OCI-LY7 (cell line): ENCODE data around the gene SYS1. TPM values are rescaled to one million over a fixed set of nuclear protein-coding genes. Genes with fewer than 3 reads are reported as not detected.

Experiments used
- BruUV-seq: library from RNA; stranded (reverse); fragments of 400-500 nt; replicated peaks from 2 replicates; lab custom pipeline; 2021; lab: Mats Ljungman, UMichigan
- CTCF ChIA-PET: fragments of 300-600 bp; sonication (Branson Sonifier 250); formaldehyde crosslinking; loops from one replicate; lab custom pipeline; 2022; ENCODE audit warnings: antibody characterized with exemption; ENCODE audit not compliant: unreplicated experiment; lab: Charles Lee
- POLR2A ChIA-PET: fragments of 300-600 bp; sonication (Branson Sonifier 250); formaldehyde crosslinking; loops from one replicate; lab custom pipeline; 2022; ENCODE audit warnings: antibody characterized with exemption; lab: Charles Lee
- DNase-seq: peaks from one replicate; pipeline ENCODE4 v3.0.0-alpha.2; 2015; ENCODE audit warnings: low spot score
- H2AFZ ChIP-seq: fragments of 200-600 bp; sonication (generic), shearing (Covaris generic); 2 replicates; pipeline ENCODE4 v1.6.1; 2014; ENCODE audit warnings: mild to moderate bottlenecking, antibody characterized with exemption, low read length, moderate library complexity
- H3K27ac ChIP-seq: fragments of 200-600 bp; sonication (generic); 2 replicates; pipeline ENCODE4 v1.5.1; 2014; ENCODE audit warnings: mixed run types, low read depth, mild to moderate bottlenecking, moderate library complexity, low read length, inconsistent platforms; ENCODE audit not compliant: poor library complexity, severe bottlenecking
- H3K36me3 ChIP-seq: fragments of 200-600 bp; sonication (generic); 2 replicates; pipeline ENCODE4 v1.6.1; 2014; ENCODE audit warnings: mild to moderate bottlenecking, antibody characterized with exemption, low read length, moderate library complexity, mixed read lengths; ENCODE audit not compliant: insufficient read depth
- H3K4me1 ChIP-seq: fragments of 200-600 bp; sonication (generic); 2 replicates; pipeline ENCODE4 v1.5.1; 2014; ENCODE audit warnings: mild to moderate bottlenecking, low read length; ENCODE audit not compliant: insufficient read depth, poor library complexity, severe bottlenecking
- H3K4me2 ChIP-seq: fragments of 200-600 bp; sonication (generic); 2 replicates; pipeline ENCODE4 v1.6.1; 2014; ENCODE audit warnings: mild to moderate bottlenecking, low read length
- H3K4me3 ChIP-seq: fragments of 200-600 bp; sonication (generic); 2 replicates; pipeline ENCODE4 v1.5.1; 2014; ENCODE audit warnings: mild to moderate bottlenecking, low read depth, low read length; ENCODE audit not compliant: poor library complexity, severe bottlenecking
- H3K79me2 ChIP-seq: fragments of 200-600 bp; sonication (generic); 2 replicates; pipeline ENCODE4 v1.6.1; 2016; ENCODE audit warnings: low read depth, mild to moderate bottlenecking, low read length, moderate library complexity, mixed read lengths; ENCODE audit not compliant: insufficient read depth
- H3K9me2 ChIP-seq: fragments of 200-600 bp; sonication (generic); 2 replicates; pipeline ENCODE4 v1.6.1; 2016; ENCODE audit warnings: mild to moderate bottlenecking, low read length, mixed read lengths; ENCODE audit not compliant: insufficient read depth
- H3K9me3 ChIP-seq: fragments of 200-600 bp; sonication (generic); 2 replicates; pipeline ENCODE4 v1.6.1; 2014; ENCODE audit warnings: mild to moderate bottlenecking, mixed run types, low read length, mixed read lengths
- H4K20me1 ChIP-seq: fragments of 200-600 bp; sonication (generic); 2 replicates; pipeline ENCODE4 v1.6.1; 2014; ENCODE audit warnings: mild to moderate bottlenecking, antibody characterized with exemption, low read length, moderate library complexity, mixed read lengths; ENCODE audit not compliant: insufficient read depth
- EZH2phosphoT487 ChIP-seq: fragments of 200-600 bp; sonication (generic); IDR thresholded peaks from 2 replicates; pipeline ENCODE4 v1.6.1; 2018; ENCODE audit warnings: low read depth, borderline replicate concordance, mild to moderate bottlenecking, mixed run types, antibody characterized with exemption, low read length, moderate library complexity, mixed read lengths
- intact Hi-C: fragments of 100-400 bp; cut with micrococcal nuclease; formaldehyde crosslinking; loops from one replicate; pipeline ENCODE4 v1.10.0; 2022; ENCODE audit not compliant: unreplicated experiment
- total RNA-seq, 2 experiments: library from RNA; depleted of rRNA in 1 of 2; stranded (reverse); fragments of >200 nt in 1 of 2; shearing (Covaris generic) in 1 of 2; gene quantifications; 2 replicates each; pipeline ENCODE4 v1.2.3, GENCODE V29; 2014 to 2022
- TF ChIP-seq, protein P1 (sequence below): fragments of 200-600 bp; sonication (generic); conservative IDR thresholded peaks from 2 replicates; pipeline ENCODE4 v1.5.1; 2014; ENCODE audit warnings: mild to moderate bottlenecking, antibody characterized with exemption, low read length, moderate library complexity, mixed read lengths

Gene SYS1
- total RNA-seq, 2 experiments from 2014 or later: 9.6 to 37.6 TPM

- no peaks in the 10 kb centered on the region; the same call in 1 of the 2 replicates for H3K9me3 ChIP-seq
- no TSS peak for BruUV-seq
- H2AFZ ChIP-seq: no peak overlapping the region
- H3K4me1 ChIP-seq: no peaks in the 10 kb centered on the region
- no peak overlapping the region for H3K4me3 ChIP-seq
- H3K4me2 ChIP-seq: no peak overlapping the region
- H3K79me2 ChIP-seq: no peaks in the 10 kb centered on the region
- DNase-seq: no peak
- no peaks in the 10 kb centered on the region for H3K9me2 ChIP-seq
- intact Hi-C loops: no loop called here
- H3K27ac ChIP-seq: no peak overlapping the region
- H4K20me1 ChIP-seq: no peaks in the 10 kb centered on the region
- ChIA-PET CTCF (no interaction called here), POLR2A (interaction anchor here (0.7 to 0.8 kb wide), 2 partner anchors 29 to 61 kb away, joined by 4 read pairs; partner anchors contain the start of gene PIGT)
- no peaks in the 10 kb centered on the region for H3K36me3 ChIP-seq
- TF ChIP-seq EZH2phosphoT487: no peak
- TF ChIP-seq, protein P1, sequence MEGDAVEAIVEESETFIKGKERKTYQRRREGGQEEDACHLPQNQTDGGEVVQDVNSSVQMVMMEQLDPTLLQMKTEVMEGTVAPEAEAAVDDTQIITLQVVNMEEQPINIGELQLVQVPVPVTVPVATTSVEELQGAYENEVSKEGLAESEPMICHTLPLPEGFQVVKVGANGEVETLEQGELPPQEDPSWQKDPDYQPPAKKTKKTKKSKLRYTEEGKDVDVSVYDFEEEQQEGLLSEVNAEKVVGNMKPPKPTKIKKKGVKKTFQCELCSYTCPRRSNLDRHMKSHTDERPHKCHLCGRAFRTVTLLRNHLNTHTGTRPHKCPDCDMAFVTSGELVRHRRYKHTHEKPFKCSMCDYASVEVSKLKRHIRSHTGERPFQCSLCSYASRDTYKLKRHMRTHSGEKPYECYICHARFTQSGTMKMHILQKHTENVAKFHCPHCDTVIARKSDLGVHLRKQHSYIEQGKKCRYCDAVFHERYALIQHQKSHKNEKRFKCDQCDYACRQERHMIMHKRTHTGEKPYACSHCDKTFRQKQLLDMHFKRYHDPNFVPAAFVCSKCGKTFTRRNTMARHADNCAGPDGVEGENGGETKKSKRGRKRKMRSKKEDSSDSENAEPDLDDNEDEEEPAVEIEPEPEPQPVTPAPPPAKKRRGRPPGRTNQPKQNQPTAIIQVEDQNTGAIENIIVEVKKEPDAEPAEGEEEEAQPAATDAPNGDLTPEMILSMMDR: no peak
Observed at GRCh38 chr20:45387274-45387673, 24.3 kb downstream of the SYS1 start.

- no peak for DNase-seq
- intact Hi-C loops: no loop called here
- Histone ChIP-seq H2AFZ (no peak overlapping the region), H4K20me1 (no peaks in the 10 kb centered on the region), H3K4me2 (no peak overlapping the region), H3K9me2 (no peaks in the 10 kb centered on the region), H3K9me3 (no peaks in the 10 kb centered on the region; the same call in 1 of the 2 replicates), H3K4me1 (no peaks in the 10 kb centered on the region), H3K4me3 (no peak overlapping the region), H3K27ac (no peak overlapping the region), H3K36me3 (no peaks in the 10 kb centered on the region), H3K79me2 (no peaks in the 10 kb centered on the region)
- no TSS peak for BruUV-seq
- ChIA-PET POLR2A (interaction anchor here (0.7 to 1.1 kb wide), 2 partner anchors 15 to 430 kb away, joined by 3 read pairs; no protein-coding TSS in a partner anchor), CTCF (no interaction called here)
- TF ChIP-seq, protein P1: no peak
- no peak for TF ChIP-seq EZH2phosphoT487
Observed at GRCh38 chr20:45390931-45391330, 28.0 kb downstream of the SYS1 start.

DNA sequence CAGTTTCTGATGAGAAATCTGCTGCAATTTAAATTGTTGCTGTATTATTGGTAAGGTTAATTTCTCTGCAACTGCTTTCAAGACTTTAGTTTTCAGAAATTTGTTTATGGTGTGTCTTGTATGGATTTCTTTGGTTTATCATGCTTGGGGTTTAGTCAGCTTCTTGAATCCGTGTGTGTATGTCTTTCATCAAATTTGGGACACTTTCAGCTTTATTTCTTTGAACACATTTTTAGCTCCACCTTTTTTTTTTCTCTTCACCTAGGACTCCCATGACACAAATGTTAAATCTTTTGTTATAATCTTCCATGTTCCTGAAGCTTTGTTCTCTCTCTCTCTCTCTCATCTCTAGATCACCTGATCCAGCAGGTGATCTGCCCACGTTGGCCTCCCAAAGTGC lies 28.6 kb downstream of the SYS1 start:
- Histone ChIP-seq H2AFZ (no peak overlapping the region), H4K20me1 (no peaks in the 10 kb centered on the region), H3K9me3 (no peaks in the 10 kb centered on the region; the same call in 1 of the 2 replicates), H3K27ac (no peak overlapping the region), H3K4me1 (no peaks in the 10 kb centered on the region), H3K9me2 (no peaks in the 10 kb centered on the region), H3K4me2 (no peak overlapping the region), H3K4me3 (no peak overlapping the region), H3K79me2 (no peaks in the 10 kb centered on the region), H3K36me3 (no peaks in the 10 kb centered on the region)
- ChIA-PET CTCF (no interaction called here), POLR2A (interaction anchor here (0.7 to 1.1 kb wide), 2 partner anchors 16 to 431 kb away, joined by 3 read pairs; no protein-coding TSS in a partner anchor)
- intact Hi-C loops: no loop called here
- no TSS peak for BruUV-seq
- TF ChIP-seq EZH2phosphoT487: no peak
- no peak for DNase-seq
